ENCODE results near the gene ZXDA.

ZXDA gene

DNA sequence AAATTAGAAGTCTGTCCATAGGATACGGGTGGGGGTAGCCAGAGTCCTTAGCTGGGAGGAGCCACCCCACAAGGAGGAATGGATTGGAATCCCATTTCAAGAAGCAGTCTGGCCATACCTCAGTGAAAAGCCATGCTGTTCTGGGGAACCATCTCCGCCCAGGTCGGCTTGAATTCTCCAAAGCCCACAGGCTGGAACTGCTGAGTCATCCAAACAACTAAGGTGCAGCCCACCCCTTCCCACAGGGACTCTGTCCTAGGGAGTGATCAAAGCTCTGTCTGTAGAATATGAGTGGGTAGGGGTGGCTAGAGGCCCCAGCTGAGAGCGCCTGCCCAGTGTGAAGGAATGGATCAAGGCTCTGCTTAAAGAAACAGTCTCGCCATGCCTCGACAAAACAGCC, 38.8 kb downstream of the ZXDA start:
- no peak for DNase-seq (ENCODE audit: low spot score)
